Astrocyte (in vitro differentiated cells and primary cell): ENCODE data around the gene CCDC9. TPM values are rescaled to one million over a fixed set of nuclear protein-coding genes. Genes with fewer than 3 reads are reported as not detected.
A peak's percentile ranks its signal among the peaks of the same experiment; 100 is the strongest.

Experiments used
- DNase-seq: peaks from one replicate; pipeline ENCODE4 v3.0.0-alpha.2; 2010; ENCODE audit warnings: low read depth
- FAIRE-seq: peaks from 2 replicates; lab custom pipeline; 2011; peaks lifted over from hg19 to GRCh38; lab: Jason Lieb, UNC
- H2AFZ ChIP-seq: 2 replicates; pipeline ENCODE4 v1.6.0; 2012; ENCODE audit warnings: low read depth, low read length, inconsistent platforms
- H3K27ac ChIP-seq: 2 replicates; pipeline ENCODE4 v1.5.1; 2011; ENCODE audit warnings: low read depth, low read length, inconsistent platforms
- H3K27me3 ChIP-seq: 2 replicates; pipeline ENCODE4 v1.6.0; 2011; ENCODE audit warnings: low read length, inconsistent platforms; ENCODE audit not compliant: insufficient read depth
- H3K36me3 ChIP-seq: 2 replicates; pipeline ENCODE4 v1.5.1; 2011; ENCODE audit warnings: low read length, inconsistent platforms; ENCODE audit not compliant: insufficient read depth
- H3K4me1 ChIP-seq: 2 replicates; pipeline ENCODE4 v1.5.1; 2011; ENCODE audit warnings: low read length, inconsistent platforms; ENCODE audit not compliant: insufficient read depth
- H3K4me2 ChIP-seq: 2 replicates; pipeline ENCODE4 v1.6.0; 2012; ENCODE audit warnings: low read length, inconsistent platforms
- H3K4me3 ChIP-seq: 2 replicates; pipeline ENCODE4 v1.5.1; 2011; ENCODE audit warnings: low read depth, mild to moderate bottlenecking, low read length, inconsistent platforms; ENCODE audit not compliant: insufficient read depth
- H3K79me2 ChIP-seq: 2 replicates; pipeline ENCODE4 v1.6.0; 2012; ENCODE audit warnings: mild to moderate bottlenecking, low read length, inconsistent platforms; ENCODE audit not compliant: insufficient read depth
- H3K9ac ChIP-seq: 2 replicates; pipeline ENCODE4 v1.6.0; 2012; ENCODE audit warnings: mild to moderate bottlenecking, low read length, inconsistent platforms
- H3K9me3 ChIP-seq: 2 replicates; pipeline ENCODE4 v1.5.1; 2012; ENCODE audit warnings: low read depth, mild to moderate bottlenecking, low read length, inconsistent platforms; ENCODE audit not compliant: insufficient read depth
- H4K20me1 ChIP-seq: 2 replicates; pipeline ENCODE4 v1.6.0; 2012; ENCODE audit warnings: low read length, inconsistent platforms; ENCODE audit not compliant: insufficient read depth
- H3K27ac Mint-ChIP-seq: one replicate; pipeline ENCODE4 v1.8.0; 2021; ENCODE audit warnings: mild to moderate bottlenecking, mixed read lengths; ENCODE audit not compliant: unreplicated experiment
- H3K27me3 Mint-ChIP-seq: one replicate; pipeline ENCODE4 v1.8.0; 2021; ENCODE audit warnings: low read depth, mixed read lengths; ENCODE audit not compliant: unreplicated experiment
- H3K36me3 Mint-ChIP-seq: one replicate; pipeline ENCODE4 v1.8.0; 2021; ENCODE audit warnings: low read depth, mixed read lengths; ENCODE audit not compliant: unreplicated experiment
- H3K4me1 Mint-ChIP-seq: one replicate; pipeline ENCODE4 v1.8.0; 2021; ENCODE audit warnings: low read depth, mixed read lengths; ENCODE audit not compliant: unreplicated experiment
- H3K4me3 Mint-ChIP-seq: one replicate; pipeline ENCODE4 v1.8.0; 2021; ENCODE audit warnings: mild to moderate bottlenecking, moderate library complexity, mixed read lengths; ENCODE audit not compliant: unreplicated experiment
- H3K9me3 Mint-ChIP-seq: one replicate; pipeline ENCODE4 v1.8.0; 2021; ENCODE audit warnings: mild to moderate bottlenecking, mixed read lengths; ENCODE audit not compliant: unreplicated experiment
- EZH2 ChIP-seq: IDR thresholded peaks from 2 replicates; pipeline ENCODE4 v1.6.1; 2012; ENCODE audit warnings: mild to moderate bottlenecking, low read length, inconsistent platforms; ENCODE audit not compliant: insufficient read depth
- total RNA-seq: library from RNA; stranded (reverse); gene quantifications from 2 replicates; pipeline ENCODE4 v1.2.1, GENCODE V29; 2021
- TF ChIP-seq, protein P1 (sequence below): IDR thresholded peaks from 2 replicates; pipeline ENCODE4 v1.5.1; 2011; ENCODE audit warnings: low read depth, mild to moderate bottlenecking, inconsistent platforms, low read length, moderate library complexity; ENCODE audit not compliant: insufficient read depth

The CCDC9 gene
- total RNA-seq, 1 donor from 2014 or later, result 44.6 TPM

DNA sequence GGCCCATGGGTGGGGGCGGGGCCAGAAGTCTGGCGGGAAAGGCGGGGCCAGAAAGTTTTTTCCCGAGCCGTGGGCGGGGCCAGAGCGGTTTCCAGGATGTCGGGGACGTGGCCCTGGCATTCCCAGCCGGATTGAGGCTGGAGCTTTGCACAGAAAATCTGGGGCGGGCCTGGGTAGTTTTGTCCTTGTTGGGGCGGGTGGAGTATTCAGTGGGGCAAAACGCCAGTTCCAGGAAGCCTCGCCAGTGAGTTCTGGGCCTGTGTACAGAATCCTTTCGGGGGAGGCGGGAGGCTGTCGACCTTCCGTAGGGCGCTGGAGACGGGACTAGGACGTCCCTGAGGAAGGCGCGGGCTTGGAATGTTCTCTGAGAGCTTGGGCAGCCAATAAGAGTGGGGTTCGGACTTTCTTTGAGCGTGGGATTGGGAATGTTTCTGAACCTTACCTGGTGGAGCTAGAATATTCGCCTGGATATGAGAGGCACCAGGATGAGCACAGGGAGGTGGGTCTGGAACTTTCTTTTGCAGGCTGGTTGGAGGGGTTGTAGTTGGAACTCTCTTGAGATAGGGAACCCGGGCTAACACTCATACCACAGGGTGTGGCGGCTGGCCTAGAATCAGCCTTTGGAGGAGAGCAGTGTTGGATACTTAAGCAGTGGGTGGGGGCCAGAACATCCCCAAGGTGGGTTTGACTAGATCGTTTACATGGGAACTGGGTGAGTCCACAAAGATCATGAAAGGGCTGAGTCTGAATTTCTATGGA lies 1.3 kb downstream of the CCDC9 start:
- no peak for FAIRE-seq
- Mint-ChIP-seq H3K36me3 (peaks cover 23% of the 10 kb centered on the region), H3K4me3 (peak overlapping the region; percentile 94), H3K9me3 (no peaks in the 10 kb centered on the region), H3K27ac (peak overlapping the region; percentile 98), H3K4me1 (peaks cover 31% of the 10 kb centered on the region), H3K27me3 (no peaks in the 10 kb centered on the region)
- Histone ChIP-seq H3K27me3 (no peaks in the 10 kb centered on the region), H2AFZ (peak overlapping the region; percentile 37), H3K36me3 (peaks cover 11% of the 10 kb centered on the region), H3K4me3 (peak overlapping the region; percentile 65), H4K20me1 (peaks cover 27% of the 10 kb centered on the region), H3K4me1 (peaks cover 31% of the 10 kb centered on the region), H3K4me2 (peak overlapping the region; percentile 93), H3K9me3 (no peaks in the 10 kb centered on the region), H3K9ac (peak overlapping the region; percentile 87), H3K27ac (peak overlapping the region; percentile 86), H3K79me2 (peaks cover 48% of the 10 kb centered on the region)
- DNase-seq, result no peak
- TF ChIP-seq, protein P1, sequence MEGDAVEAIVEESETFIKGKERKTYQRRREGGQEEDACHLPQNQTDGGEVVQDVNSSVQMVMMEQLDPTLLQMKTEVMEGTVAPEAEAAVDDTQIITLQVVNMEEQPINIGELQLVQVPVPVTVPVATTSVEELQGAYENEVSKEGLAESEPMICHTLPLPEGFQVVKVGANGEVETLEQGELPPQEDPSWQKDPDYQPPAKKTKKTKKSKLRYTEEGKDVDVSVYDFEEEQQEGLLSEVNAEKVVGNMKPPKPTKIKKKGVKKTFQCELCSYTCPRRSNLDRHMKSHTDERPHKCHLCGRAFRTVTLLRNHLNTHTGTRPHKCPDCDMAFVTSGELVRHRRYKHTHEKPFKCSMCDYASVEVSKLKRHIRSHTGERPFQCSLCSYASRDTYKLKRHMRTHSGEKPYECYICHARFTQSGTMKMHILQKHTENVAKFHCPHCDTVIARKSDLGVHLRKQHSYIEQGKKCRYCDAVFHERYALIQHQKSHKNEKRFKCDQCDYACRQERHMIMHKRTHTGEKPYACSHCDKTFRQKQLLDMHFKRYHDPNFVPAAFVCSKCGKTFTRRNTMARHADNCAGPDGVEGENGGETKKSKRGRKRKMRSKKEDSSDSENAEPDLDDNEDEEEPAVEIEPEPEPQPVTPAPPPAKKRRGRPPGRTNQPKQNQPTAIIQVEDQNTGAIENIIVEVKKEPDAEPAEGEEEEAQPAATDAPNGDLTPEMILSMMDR, result no peak
- no peak for TF ChIP-seq EZH2

DNA sequence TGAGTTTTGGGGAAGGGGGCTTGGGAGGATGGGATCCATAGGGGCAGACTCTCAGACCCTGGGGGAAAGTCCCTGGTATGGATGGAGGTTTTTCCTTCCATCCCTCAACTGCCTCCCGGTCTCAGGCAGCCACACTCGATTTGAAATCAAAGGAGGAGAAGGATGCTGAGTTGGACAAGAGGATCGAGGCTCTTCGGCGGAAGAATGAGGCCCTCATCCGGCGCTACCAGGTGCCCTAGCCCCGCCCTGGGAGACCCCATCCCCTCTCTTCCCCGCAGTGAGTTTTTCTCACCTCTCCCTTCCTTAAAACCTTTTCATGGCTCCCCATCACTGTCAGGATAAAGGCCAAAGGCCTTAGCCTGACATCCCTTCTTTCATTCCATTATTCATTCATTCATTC lies 2.1 kb downstream of the CCDC9 start:
- peaks cover 31% of the 10 kb centered on the region for H3K4me1 Mint-ChIP-seq
- H3K4me2 ChIP-seq, result peak overlapping the region; percentile 93
- H3K27ac ChIP-seq, result peak overlapping the region; percentile 86
- peaks cover 32% of the 10 kb centered on the region for H4K20me1 ChIP-seq
- H3K9me3 Mint-ChIP-seq, result no peaks in the 10 kb centered on the region
- peak overlapping the region; percentile 94 for H3K4me3 Mint-ChIP-seq
- TF ChIP-seq, protein P1, result no peak
- no peak for TF ChIP-seq EZH2
- no peak overlapping the region for H2AFZ ChIP-seq
- H3K27me3 Mint-ChIP-seq, result no peaks in the 10 kb centered on the region
- no peaks in the 10 kb centered on the region for H3K27me3 ChIP-seq
- H3K4me1 ChIP-seq, result peaks cover 27% of the 10 kb centered on the region
- peaks cover 53% of the 10 kb centered on the region for H3K79me2 ChIP-seq
- DNase-seq (no peak), FAIRE-seq (no peak)
- H3K36me3 Mint-ChIP-seq, result peaks cover 23% of the 10 kb centered on the region
- no peaks in the 10 kb centered on the region for H3K9me3 ChIP-seq
- peaks cover 16% of the 10 kb centered on the region for H3K36me3 ChIP-seq
- H3K4me3 ChIP-seq, result peak overlapping the region; percentile 65
- H3K27ac Mint-ChIP-seq, result peak overlapping the region; percentile 98
- H3K9ac ChIP-seq, result peak overlapping the region; percentile 87
